ENCODE results near the gene AKAP12. TPM values are rescaled to one million over a fixed set of nuclear protein-coding genes. Genes with fewer than 3 reads are reported as not detected.
"Not testable (repeated sequence)": the region's sequence is repeated elsewhere in the genome, so short reads cannot be mapped to it uniquely, and the experiment has no call there.

AKAP12 gene
- total RNA-seq, 1 donor from 2014 or later = 404 TPM

DNA sequence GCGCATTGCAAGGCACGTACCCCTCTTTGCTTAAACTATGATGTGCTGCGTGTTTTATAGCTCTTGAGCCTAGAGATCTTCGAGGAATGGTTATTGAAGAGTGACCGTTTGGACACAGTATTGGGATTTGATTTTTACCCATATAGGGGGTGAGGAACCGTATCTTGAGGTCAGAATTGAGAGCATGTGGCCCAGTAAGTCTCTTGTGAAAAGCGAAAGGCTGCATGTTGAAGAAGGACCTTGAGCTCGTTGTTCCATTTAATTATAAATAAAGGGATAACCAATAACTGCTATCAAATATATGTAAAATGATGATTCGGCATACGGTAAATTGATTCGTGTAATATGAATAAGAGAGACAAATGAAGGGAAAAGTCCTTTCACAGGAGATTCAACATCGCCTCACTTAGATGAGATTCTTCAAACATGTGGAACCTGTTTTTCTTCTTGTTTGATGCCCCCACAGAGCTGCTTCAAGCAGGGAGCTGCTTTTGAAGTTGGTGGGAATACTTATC is 66.6 kb downstream of the AKAP12 start:
- DNase-seq (ENCODE audit: extremely low read depth, low read depth, low spot score) = no peak

DNA sequence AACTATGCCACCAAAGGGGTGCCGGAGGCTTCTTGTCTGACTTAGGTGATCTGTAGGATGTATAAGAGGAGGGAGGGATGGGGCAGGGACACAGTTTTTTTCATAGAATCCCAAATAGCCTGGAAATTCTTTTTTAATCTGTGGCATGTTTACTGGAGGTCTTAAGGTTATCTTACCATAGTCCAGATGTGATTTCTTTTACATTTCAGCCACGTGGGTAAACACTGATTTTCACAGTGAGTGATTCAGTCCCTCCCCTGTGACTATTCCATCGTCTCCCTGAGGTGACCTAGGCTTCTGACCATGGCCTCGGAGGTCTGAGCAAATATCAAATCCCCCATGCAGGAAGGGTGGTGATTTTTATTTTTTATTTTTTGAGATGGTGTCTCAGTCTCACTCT is 67.7 kb downstream of the AKAP12 start:
- no peak for DNase-seq (ENCODE audit: extremely low read depth, low read depth, low spot score)

DNA sequence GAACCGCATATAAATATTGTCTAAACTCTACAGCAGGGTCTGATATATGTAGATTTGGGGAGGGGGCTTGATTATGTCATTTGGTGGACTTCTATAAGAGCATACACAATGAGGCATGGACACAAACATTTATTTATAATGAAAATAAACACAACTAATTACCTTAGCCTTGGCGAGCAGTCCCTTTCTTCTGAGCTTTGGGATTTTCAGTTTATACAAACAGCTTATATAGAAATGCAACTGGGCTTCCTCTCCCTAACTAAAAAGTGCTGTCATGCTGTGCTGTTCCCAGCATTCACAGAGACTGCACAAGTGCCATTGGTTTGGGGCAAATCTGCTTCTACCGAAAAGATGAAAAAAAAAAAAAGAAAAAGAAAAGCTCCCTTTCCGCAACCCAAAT is 69.9 kb downstream of the AKAP12 start:
- DNase-seq (ENCODE audit: extremely low read depth, low read depth, low spot score) = no peak

DNA sequence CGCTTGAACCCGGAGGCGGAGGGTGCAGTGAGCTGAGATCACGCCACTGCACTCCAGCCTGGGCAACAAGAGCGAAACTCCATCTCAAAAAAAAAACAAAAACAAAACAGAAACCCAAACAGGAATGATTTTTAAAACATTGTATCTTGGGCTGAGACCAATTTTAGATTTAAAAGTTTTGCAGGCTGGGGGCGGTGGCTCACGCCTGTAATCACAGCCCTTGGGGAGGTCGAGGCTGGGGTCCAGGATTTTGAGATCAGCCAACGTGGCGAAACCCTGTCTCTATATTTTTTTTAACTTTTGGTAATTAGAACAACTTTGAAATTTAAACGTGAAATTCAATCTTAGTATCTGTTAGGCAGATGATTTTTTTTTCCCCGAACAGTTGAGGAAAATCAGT is 70.5 kb downstream of the AKAP12 start:
- no peak for DNase-seq (ENCODE audit: extremely low read depth, low read depth, low spot score)

DNA sequence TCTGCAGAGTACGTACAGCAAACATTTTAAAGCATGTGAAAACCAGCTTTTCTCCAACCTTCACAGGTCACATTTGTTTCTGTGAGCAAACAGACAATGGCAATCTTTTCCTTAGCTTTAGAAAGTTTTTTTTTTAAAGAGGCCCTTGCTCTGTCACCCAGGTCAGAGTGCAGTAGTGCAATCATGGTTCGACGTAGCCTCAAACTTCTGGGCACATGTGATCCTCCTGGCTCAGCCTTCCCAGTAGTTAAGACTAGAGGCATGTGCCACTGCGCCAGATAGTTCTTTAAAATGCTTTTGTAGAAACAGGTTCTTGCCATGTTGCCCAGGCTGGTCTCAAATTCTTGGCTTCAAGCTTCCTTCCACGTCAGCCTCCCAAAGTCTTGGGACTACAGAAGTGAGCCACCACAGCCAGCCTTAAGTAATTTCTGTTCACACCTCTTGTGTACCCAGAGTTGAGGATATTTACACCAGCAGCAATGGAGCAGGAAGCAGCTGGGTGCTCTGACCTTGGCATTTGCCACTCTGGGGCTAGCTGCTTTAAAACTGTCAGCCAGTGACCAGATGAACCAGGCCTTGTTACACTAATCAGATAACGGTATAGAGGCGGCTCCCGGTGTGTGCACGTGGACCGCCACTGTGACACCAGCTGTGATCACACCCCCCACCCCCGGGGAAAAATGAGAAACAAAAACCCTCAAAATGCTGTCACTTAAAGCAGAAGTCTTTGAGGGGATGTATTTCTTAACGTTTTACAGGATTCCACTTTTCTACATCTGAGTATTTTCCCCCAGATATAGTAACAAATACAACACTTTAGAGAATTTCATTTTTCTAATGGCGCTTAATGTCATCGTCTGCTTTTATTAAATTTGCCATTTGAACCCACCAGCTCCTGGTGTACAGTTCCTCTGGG is 71.3 kb downstream of the AKAP12 start:
- DNase-seq (ENCODE audit: extremely low read depth, low read depth, low spot score) = no peak

DNA sequence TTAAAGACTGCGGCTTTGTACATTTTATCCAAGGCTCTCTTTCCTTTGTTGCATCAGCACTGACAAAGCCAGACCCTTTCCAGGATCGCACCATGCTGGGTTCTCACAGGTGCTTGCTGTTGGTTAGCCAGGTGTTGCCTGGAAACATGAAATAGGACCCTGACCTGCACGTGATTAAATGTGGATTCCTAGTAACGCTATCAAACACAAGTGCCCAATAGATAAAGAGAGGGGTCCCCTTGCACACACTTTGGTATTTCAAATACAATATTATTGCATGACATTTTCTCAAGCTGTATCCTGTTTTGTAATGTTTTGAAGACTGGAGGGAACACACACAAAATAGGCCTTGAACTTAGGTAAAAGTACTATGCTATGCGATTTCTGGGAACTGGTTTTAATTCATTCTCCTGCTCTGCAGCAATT is 73.3 kb downstream of the AKAP12 start:
- no peak for DNase-seq (ENCODE audit: extremely low read depth, low read depth, low spot score)

DNA sequence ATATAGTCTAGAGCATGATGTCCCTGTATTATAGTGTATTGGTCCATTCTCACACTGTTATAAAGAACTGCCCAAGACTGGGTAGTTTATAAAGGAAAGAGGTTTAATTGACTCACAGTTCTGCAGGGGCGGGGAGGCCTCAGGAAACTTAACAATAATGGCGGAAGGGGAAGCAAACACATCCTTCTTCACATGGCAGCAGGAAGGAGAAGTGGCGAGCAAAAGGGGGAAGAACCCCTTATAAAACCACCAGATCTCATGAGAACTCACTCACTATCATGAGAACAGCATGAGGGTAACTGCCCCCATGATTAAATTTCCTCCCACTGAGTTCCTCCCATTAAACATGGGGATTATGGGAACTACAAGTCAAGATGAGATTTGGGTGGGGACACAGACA is 75.9 kb downstream of the AKAP12 start:
- not testable (repeated sequence) for DNase-seq (ENCODE audit: extremely low read depth, low read depth, low spot score)

DNA sequence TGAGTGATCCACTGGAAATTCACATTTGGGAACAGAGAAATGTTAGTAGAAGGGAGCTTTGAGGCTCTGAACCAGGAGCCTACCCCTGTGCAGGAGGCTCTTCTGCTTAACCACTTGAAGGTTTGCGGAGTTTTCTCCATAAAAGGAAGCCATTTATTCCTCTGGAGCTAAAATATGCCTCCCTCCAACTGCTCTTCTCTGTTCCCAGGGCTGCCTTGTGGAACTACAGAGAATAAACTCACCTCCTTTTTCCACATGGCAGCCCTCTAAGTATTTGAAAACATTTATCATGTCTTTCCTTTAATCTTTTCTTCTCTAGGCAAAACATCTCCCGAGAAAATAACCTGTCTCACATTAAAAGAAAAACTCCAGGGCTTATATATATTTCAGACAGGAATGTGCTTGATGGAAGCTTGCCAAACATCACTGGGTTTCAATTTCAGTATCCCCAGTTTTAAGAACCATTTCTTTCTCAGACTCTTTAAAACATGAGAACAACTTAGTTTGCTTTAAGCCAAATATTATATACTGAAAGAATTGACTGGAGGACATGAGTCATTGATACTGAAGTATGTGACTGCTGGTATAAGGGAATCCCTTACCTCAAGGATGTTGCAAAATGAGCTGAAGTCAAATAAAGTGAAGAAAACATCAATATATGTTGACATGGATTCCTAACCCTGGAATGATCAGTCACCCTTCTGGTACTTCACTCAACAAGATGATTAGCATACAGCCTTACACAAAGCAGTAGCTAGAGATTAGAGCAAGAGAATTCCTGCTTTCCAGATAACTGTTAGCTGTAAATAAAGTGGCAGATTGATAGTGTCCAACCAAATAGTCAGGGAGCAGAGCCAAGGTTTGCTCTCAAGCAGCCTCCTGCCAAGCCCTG is 77.6 kb downstream of the AKAP12 start:
- DNase-seq (ENCODE audit: extremely low read depth, low read depth, low spot score) = no peak

DNA sequence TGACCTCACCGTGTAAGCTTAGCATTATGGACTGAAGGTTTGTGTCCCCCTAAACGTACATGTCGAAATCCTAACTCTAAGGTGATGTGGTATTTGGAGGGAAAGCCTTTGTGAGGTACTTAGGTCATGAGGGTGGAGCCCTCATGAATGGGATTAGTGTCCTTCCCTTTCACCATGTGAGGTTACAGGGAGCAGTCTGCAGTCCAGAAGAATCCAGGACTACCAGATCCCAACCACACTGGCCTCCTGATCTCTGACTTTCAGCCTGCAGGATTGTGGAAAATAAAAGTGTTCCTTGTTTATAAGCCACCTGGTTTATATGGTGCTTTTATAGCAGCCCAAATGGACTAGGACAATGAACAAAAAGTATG is 78.2 kb downstream of the AKAP12 start:
- DNase-seq (ENCODE audit: extremely low read depth, low read depth, low spot score) = no peak

DNA sequence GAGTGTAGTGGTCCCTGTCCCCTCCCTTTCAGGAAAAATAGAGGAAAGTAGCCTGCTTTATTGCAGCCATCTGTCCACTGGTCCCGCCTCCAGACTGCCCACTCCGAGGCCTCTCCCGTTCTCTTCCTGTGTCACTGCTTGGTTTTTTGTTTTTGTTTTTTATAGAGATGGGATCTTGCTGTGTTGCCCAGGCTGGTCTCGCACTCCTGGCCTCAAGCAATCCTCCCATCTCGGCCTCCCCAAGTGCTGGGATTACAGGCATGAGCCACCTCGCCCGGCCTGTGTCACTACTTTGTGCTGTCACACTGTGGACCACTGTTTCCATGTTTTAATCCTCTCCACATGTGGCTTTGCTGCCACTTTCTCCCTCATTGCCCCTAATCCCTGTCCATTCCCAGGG is 80.4 kb downstream of the AKAP12 start:
- no peak for DNase-seq (ENCODE audit: extremely low read depth, low read depth, low spot score)

DNA sequence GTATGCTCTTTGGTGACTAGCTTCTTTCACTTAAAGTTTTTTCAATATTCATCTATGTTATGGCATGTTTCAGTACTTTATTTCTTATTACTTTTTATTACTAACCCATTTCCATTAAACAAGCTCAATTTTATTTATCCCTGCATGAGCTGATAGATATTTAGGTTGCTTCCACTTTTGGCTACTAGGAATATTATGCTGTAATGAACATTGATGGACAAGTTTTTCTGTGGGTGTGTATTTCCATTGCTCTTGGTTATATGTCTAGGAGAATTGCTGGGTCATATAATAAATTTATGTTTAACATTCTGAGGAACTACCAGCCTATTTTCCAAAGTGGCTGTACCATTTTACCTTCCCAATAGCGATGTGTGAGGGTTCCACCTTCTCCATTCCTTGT is 81.7 kb downstream of the AKAP12 start:
- DNase-seq (ENCODE audit: extremely low read depth, low read depth, low spot score) = no peak

DNA sequence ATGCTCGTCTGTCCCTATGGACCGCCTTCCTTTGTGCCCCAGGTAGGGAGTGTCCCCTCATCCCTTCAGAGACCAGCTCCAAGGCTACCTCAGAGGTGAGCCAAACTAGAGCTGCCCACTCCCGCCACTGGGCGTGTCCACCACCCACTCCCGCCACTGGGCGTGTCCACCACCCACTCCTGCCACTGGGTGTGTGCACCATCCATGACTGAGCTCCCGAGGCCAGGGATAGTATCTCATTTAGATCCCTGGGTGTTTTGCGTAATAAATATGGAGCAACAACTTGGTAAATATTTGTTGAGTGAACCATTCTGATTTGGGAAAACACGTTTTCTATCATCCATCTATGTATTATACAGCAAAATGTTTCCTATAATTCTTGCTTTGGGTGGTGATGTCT is 82.8 kb downstream of the AKAP12 start:
- no peak for DNase-seq (ENCODE audit: extremely low read depth, low read depth, low spot score)

DNA sequence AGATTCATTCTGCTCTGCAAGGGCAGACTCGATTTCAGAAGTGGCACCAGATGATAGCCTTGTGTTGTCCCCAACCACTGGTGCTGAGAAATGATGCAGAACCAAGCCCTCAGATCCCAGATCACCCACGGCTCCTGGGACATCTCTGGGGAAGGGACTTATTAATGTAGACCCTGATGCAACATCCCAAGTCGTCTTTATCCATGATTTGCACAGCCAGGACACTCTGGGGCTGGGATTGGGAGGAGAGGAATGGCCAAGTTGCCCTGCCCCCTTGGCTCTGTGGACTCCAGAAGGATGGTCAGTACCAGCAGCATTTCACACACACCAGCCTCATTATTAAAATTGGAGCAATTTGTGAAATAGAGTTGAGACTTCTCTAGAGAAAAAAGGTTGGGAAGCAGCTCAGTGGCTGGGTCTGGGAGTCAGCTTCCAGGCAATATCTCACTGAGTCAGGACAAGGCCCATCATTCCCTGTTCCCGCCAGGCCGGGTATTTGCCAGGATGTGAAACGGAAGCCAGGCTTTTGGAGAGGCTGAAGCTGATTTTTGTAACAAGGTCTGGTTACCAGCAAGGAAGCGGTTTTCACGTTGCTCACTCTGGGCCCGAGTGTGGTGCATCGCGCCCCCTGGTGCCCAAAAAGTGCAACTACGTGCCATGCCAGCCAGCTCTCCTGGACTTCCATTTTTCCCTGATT is 84.2 kb downstream of the AKAP12 start:
- peak; percentile 68 for DNase-seq (ENCODE audit: extremely low read depth, low read depth, low spot score)

DNA sequence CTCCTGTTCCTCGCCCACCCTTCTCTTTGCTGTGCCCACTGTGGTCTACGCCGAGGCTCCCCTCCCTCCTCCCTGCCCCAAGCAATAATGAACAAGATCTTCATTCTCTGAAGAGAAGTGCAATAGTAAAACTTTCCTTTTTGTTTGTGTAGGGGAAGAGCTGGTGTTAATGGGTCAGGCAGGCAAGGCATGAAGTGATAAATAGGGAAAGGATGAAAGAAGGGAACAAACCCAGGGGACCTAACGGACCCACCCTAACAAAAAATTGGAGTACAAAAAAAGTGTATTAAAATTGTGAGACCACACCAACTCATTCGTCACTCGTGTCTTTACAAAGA is 84.7 kb downstream of the AKAP12 start:
- DNase-seq (ENCODE audit: extremely low read depth, low read depth, low spot score) = no peak

DNA sequence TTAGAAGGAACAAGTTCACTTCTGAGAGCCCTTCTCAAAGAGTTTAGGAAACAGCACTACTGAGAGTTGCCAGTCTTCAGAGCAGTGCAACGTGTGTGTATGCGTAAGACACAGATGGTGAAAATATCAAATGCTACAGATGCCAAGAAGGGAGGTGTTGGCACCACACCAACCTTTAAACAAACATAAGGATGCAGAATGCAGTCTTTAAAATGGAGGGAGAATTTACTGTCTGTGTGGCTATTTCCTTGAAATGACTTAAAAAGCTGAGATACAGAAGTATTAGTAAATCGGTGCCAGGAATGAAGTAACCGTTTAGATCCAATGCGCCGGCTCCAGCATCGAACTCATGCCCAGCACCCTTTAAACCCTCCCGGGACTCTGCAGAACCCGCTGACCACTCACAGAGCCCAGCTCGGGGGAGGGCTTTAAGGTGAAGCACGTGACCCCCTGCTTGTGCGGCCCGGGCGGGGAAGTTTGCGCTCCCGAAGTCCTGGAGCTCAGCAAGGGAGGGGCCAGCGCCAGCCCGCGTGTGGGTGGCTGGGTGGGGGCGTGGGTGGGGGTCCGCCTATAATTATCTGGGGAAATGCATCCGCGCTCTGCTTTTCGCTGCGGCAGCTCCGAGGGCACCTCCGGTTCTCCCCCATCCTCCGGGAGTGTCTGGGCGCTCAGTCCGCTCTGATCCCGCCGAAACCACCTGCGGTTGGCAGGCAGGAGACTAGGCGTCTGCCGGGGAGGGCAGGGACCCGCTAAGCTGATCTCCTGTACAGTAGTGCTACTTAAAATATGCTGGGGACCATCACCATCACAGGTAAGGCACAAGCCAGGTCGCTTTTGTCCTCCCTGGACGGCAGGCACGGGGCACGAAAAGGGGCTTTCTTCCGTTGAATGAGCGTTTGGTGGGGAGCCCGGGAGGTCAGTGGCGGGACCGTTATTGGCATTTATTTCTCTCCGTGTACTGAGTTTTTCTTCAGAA is 85.6 kb downstream of the AKAP12 start:
- DNase-seq (ENCODE audit: extremely low read depth, low read depth, low spot score) = no peak

DNA sequence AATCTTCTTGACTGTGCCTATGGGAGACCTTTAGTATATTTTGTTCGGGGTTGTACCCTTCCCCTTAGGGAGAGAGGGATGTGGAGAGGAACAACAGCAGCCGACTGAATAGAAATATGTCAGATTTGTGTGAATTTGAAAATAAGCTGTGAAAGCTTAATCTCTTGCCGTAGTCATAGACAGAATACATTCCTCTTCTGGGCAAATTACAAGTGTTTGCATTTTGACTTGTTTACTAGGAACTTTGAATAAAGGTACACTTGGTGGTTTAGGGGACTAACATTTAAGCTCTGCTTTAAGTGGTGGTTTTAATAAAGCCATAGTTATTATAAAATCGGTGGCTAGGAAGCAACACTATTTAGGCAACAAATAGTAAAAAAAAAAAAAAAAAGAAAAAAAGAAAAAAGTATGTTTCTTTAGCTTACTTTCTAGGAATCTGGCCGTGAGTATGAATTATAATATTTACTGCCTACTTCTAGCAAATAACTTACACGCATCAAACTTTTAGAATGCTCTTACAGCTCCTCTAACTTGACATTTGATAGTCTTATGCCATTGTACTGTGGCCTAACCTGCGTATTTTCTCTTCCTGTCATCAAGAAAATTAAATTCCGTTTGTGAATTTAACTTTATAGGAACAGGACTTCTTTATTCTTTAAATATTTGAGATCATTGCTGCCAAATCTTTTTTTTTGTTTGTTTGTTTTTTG is 86.5 kb downstream of the AKAP12 start:
- no peak for DNase-seq (ENCODE audit: extremely low read depth, low read depth, low spot score)

DNA sequence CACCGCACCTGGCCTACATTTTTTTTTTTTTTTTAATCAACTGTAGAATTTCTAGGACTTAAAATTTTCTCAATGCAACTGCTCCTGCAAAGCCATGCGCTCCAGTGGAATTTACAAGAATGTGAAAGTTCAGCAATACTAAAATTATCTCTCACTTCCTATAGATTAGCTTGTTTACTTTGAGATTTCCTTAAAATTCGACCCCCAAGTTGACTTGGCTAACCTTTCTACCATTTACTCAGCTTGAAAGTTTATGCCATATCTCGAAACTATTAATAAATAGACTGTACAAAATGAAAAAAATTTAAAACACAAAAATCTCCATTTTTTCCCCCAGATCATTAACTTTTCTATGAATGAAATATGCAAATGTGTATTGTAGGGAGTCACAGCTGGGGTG is 87.3 kb downstream of the AKAP12 start:
- no peak for DNase-seq (ENCODE audit: extremely low read depth, low read depth, low spot score)

DNA sequence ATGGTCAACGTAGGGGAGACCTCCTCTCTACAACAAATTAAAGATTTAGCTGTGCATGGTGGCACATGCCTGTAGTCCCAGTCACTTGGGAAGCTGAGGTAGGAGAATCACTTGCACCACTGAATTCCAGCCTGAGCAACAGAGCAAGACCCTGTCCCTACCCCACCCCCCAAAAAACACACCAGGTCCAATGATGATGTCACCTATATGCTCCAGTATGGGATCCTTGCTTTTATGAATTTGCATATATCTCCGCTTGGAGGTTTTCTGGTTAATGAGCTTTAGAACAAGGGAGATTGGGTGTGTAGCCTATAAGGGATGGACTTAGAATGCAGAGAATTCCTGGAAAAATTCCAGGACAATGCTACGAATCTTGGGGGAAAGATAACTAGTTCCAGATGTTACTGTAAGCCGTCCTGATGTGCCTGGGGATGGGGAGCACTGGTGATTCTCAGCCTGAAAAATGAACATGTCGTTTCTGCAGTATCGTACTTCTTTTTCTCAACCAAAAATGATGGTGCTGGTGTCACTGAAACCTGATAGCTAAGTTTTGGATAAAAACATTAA is 90.4 kb downstream of the AKAP12 start:
- no peak for DNase-seq (ENCODE audit: extremely low read depth, low read depth, low spot score)

DNA sequence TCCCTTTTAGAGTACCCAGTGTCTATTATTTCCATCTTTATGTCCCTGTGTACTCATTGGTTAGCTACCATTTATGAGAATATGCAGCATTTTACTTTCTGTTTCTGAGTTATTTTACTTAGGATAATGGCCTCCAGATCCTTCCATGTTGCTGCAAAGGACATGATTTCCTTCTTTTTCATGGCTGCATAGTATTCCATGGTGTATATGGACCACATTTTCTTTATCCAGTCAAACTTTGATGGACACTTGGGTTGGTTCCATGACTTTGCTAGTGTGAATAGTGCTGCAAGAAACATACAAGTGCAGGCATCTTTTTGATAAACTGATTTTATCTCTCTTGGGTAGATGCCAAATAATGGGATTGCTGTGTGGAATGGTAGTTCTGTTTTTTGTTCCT is 96.2 kb downstream of the AKAP12 start:
- DNase-seq (ENCODE audit: extremely low read depth, low read depth, low spot score) = no peak
